ENCODE measurements around the gene FOSL2. TPM values are rescaled to one million over a fixed set of nuclear protein-coding genes. Genes with fewer than 3 reads are reported as not detected.

The FOSL2 gene
- total RNA-seq, 2 donors from 2014 or later, result 176 to 248 TPM

- Mint-ChIP-seq H3K27ac (peak overlapping the region; percentile 91), H3K9me3 (no peaks in the 10 kb centered on the region), H3K36me3 (ENCODE audit: insufficient read depth in 2 of 2) (peaks cover 21 to 34% of the 10 kb centered on the region in 2 donors), H3K4me3 (no peak overlapping the region), H3K27me3 (ENCODE audit: low read depth) (no peaks in the 10 kb centered on the region), H3K4me1 (ENCODE audit: low read depth) (peaks cover 23% of the 10 kb centered on the region)
- no peak for DNase-seq
- peak in 1 of 2 donors; percentile 45 for ATAC-seq (replicated peaks in 1 of 2)
Observed at GRCh38 chr2:28398101-28398834, 5.6 kb downstream of the FOSL2 start.

- Mint-ChIP-seq H3K36me3 (ENCODE audit: insufficient read depth in 2 of 2) (peaks cover 20 to 35% of the 10 kb centered on the region in 2 donors), H3K27ac (peak overlapping the region; percentile 91), H3K9me3 (no peaks in the 10 kb centered on the region)
Observed at GRCh38 chr2:28399289-28399688, 6.6 kb downstream of the FOSL2 start.

GRCh38 chr2:28399956-28400355 is 7.3 kb downstream of the FOSL2 start:
- ATAC-seq (replicated peaks in 1 of 2), result no peak
- Mint-ChIP-seq H3K27me3 (ENCODE audit: low read depth) (no peaks in the 10 kb centered on the region), H3K9me3 (no peaks in the 10 kb centered on the region), H3K27ac (peak overlapping the region; percentile 91), H3K4me3 (peak overlapping the region in 1 of 2 donors; percentile 25), H3K4me1 (ENCODE audit: low read depth) (peaks cover 37% of the 10 kb centered on the region), H3K36me3 (ENCODE audit: insufficient read depth in 2 of 2) (peaks cover 20 to 35% of the 10 kb centered on the region in 2 donors)
- DNase-seq, result no peak

More at GRCh38 chr2:28399289-28399688, 6.6 kb downstream of the FOSL2 start:
- no peak for DNase-seq
- Mint-ChIP-seq H3K27me3 (ENCODE audit: low read depth) (no peaks in the 10 kb centered on the region), H3K4me3 (no peak overlapping the region), H3K4me1 (ENCODE audit: low read depth) (peaks cover 33% of the 10 kb centered on the region)
- ATAC-seq (replicated peaks in 1 of 2), result no peak

DNA sequence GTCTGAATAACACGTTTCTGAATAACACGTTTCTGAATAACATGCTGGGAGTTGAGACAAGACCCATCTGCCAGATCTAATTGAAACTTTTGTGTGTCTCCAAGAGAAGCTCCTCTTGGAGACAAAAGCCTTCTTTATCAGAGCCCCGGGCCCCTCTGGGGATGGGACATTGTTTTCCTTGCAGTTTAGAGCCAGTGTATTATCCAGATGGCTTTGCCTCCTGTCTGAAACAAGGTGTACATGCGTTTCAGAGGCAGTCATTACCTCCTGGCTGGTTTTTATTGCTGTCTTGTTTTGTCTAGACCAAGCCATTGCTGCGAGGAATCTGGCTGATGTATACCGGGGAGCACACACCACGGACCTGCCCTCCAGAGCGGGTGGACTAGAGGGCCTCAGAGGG is 7.8 kb downstream of the FOSL2 start:
- H3K27ac Mint-ChIP-seq, result peak overlapping the region; percentile 91
- peaks cover 20 to 35% of the 10 kb centered on the region in 2 donors for H3K36me3 Mint-ChIP-seq (ENCODE audit: insufficient read depth in 2 of 2)
- peaks cover 41% of the 10 kb centered on the region for H3K4me1 Mint-ChIP-seq (ENCODE audit: low read depth)
- DNase-seq, result no peak
- no peak for ATAC-seq (replicated peaks in 1 of 2)
- no peaks in the 10 kb centered on the region for H3K9me3 Mint-ChIP-seq
- no peaks in the 10 kb centered on the region for H3K27me3 Mint-ChIP-seq (ENCODE audit: low read depth)
- peak overlapping the region in 1 of 2 donors; percentile 25 for H3K4me3 Mint-ChIP-seq

DNA sequence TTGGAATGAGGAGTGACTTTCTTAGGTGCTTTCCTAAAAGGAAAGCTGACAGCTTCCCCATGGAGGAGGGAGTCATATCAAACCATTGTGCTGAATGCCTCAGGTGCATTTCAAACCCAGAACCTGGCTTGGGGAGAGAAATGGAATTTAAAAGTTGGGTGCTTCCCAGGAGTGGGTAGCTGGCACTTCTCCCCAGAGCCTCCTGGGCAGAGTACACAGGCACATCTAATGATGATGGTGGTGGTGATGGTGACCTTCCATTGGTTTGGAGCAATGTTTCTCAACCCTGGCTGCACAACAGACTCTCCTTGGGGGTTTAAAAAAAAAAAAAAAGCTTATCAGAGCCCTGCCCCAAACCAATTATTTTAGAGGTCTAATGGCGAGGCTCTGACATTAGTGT is 8.3 kb downstream of the FOSL2 start:
- Mint-ChIP-seq H3K27me3 (ENCODE audit: low read depth) (no peaks in the 10 kb centered on the region), H3K4me3 (no peak overlapping the region), H3K36me3 (ENCODE audit: insufficient read depth in 2 of 2) (peaks cover 20 to 35% of the 10 kb centered on the region in 2 donors), H3K9me3 (no peaks in the 10 kb centered on the region), H3K27ac (peak overlapping the region; percentile 41), H3K4me1 (ENCODE audit: low read depth) (peaks cover 44% of the 10 kb centered on the region)
- no peak for DNase-seq
- ATAC-seq (replicated peaks in 1 of 2), result no peak

DNA sequence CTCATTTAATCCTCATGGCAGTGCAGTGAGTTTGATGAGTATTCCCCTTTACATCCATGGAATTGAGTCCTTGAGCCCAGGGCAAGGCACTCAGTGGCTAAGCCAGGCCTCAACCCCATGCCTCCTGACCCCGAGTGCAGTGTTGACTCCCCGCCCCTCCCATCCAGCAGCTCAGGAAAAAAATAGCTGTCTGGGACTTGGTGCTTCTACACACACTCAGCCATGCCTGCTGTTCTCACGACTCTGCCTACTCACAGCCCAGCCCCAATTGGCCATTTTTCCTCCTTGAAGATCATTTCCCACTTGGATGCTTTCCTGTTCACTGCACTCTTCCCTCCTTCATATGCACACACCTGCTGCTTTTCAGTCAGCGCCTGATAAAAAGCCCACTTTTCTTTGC is 8.8 kb downstream of the FOSL2 start:
- Mint-ChIP-seq H3K27me3 (ENCODE audit: low read depth) (no peaks in the 10 kb centered on the region), H3K4me1 (ENCODE audit: low read depth) (peaks cover 48% of the 10 kb centered on the region)
- DNase-seq, result no peak

GRCh38 chr2:28401948-28402550 is 9.4 kb downstream of the FOSL2 start:
- Mint-ChIP-seq H3K36me3 (ENCODE audit: insufficient read depth in 2 of 2) (peaks cover 22 to 40% of the 10 kb centered on the region in 2 donors), H3K4me3 (peak overlapping the region; percentile 50 to 58)

More for the DNA sequence above, 8.8 kb downstream of the FOSL2 start:
- peak overlapping the region; percentile 15 for H3K27ac Mint-ChIP-seq
- H3K4me3 Mint-ChIP-seq, result peak overlapping the region; percentile 50 to 58
- peaks cover 22 to 38% of the 10 kb centered on the region in 2 donors for H3K36me3 Mint-ChIP-seq (ENCODE audit: insufficient read depth in 2 of 2)
- ATAC-seq (replicated peaks in 1 of 2), result no peak
- H3K9me3 Mint-ChIP-seq, result no peaks in the 10 kb centered on the region

GRCh38 chr2:28403370-28403956 is 10.8 kb downstream of the FOSL2 start:
- DNase-seq, result no peak
- Mint-ChIP-seq H3K27me3 (ENCODE audit: low read depth) (no peaks in the 10 kb centered on the region), H3K4me1 (ENCODE audit: low read depth) (peaks cover 69% of the 10 kb centered on the region), H3K9me3 (no peaks in the 10 kb centered on the region), H3K4me3 (peak overlapping the region; percentile 24 to 52), H3K27ac (peak overlapping the region; percentile 89), H3K36me3 (ENCODE audit: insufficient read depth in 2 of 2) (peaks cover 25 to 36% of the 10 kb centered on the region in 2 donors)
- no peak for ATAC-seq (replicated peaks in 1 of 2)

More at GRCh38 chr2:28401948-28402550, 9.4 kb downstream of the FOSL2 start:
- ATAC-seq (replicated peaks in 1 of 2) (no peak), DNase-seq (no peak)
- H3K27me3 Mint-ChIP-seq (ENCODE audit: low read depth), result no peaks in the 10 kb centered on the region
- H3K9me3 Mint-ChIP-seq, result no peaks in the 10 kb centered on the region
- peak overlapping the region; percentile 15 for H3K27ac Mint-ChIP-seq
- H3K4me1 Mint-ChIP-seq (ENCODE audit: low read depth), result peaks cover 55% of the 10 kb centered on the region

DNA sequence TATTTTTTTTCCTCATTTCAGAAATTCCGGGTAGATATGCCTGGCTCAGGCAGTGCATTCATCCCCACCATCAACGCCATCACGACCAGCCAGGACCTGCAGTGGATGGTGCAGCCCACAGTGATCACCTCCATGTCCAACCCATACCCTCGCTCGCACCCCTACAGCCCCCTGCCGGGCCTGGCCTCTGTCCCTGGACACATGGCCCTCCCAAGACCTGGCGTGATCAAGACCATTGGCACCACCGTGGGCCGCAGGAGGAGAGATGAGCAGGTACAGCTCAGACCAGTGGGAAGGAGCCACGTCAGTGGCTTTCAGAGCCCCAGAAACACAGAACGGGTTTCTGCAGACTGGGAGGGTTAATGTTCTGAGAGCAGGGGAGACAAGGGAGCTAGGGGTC is 11.4 kb downstream of the FOSL2 start:
- H3K27me3 Mint-ChIP-seq (ENCODE audit: low read depth), result no peaks in the 10 kb centered on the region
- H3K27ac Mint-ChIP-seq, result peak overlapping the region; percentile 66
- H3K9me3 Mint-ChIP-seq, result no peaks in the 10 kb centered on the region
- H3K4me3 Mint-ChIP-seq, result peak overlapping the region in 1 of 2 donors; percentile 52
- DNase-seq (no peak), ATAC-seq (replicated peaks in 1 of 2) (no peak)
- peaks cover 75% of the 10 kb centered on the region for H3K4me1 Mint-ChIP-seq (ENCODE audit: low read depth)
- H3K36me3 Mint-ChIP-seq (ENCODE audit: insufficient read depth in 2 of 2), result peaks cover 24 to 36% of the 10 kb centered on the region in 2 donors

DNA sequence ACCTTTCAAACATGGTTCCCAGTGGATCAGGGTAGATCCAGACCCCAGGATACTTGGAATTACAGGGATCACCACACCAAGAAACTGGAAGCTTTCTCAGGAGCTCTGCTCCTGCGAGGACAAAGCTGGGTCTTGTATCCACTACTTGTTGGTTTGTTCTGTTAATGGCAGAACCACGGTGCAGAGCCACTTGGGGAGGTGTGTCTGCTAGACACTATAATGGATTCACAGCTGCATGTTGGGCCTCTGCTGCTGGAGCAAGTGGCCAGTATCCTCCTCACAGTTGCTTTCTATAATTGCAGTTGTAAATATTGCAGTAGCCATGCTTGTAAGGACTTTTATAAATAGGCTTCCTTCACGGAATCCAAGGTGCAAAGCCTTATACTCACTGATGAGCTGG is 12.9 kb downstream of the FOSL2 start:
- Mint-ChIP-seq H3K4me3 (peak overlapping the region in 1 of 2 donors; percentile 23), H3K27me3 (ENCODE audit: low read depth) (no peaks in the 10 kb centered on the region), H3K36me3 (ENCODE audit: insufficient read depth in 2 of 2) (peaks cover 28 to 40% of the 10 kb centered on the region in 2 donors), H3K9me3 (no peaks in the 10 kb centered on the region), H3K27ac (peak overlapping the region; percentile 85), H3K4me1 (ENCODE audit: low read depth) (peaks cover 90% of the 10 kb centered on the region)
- ATAC-seq (replicated peaks in 1 of 2), result no peak
- no peak for DNase-seq

DNA sequence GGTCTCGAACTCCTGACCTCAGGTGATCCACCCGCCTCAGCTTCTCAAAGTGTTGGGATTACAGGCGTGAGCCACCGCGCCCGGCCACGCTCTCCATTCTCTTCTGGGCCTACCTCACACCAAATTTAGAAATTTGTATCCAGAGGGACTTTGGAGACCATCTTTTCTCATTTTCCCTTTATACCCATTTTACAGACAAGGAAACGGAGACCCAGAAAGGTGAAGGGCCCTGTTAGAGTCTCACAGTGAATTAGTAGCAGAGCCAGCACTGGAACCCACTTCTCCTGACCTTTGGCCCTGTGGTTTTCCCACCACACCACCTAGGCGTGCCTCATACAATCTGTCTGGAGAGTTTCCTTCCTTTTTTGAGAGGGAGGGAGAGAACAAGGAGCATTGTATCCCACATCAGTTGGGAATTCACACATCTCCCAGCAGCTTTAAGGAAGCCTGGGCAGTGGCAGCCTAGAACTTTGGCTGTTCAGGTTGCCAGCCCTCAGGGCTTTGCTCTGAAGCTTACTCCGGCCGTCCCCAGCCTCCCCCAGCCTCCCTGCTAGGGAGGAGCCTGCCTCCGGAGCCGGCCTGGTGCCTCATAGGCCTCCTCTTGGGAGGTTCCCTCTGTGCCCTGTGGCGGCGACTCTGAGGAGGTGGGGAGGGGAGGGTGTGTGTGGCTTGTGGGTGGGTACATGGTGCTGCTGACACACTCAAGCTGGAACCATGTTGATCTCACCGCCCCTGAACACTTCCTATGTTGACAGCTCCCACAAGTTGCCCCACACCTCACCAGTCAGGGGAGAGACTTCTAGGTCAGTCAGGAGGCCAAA is 13.8 kb downstream of the FOSL2 start:
- DNase-seq (peak; percentile 79 to 81), ATAC-seq (replicated peaks in 1 of 2) (peak; percentile 63 to 68)
- Mint-ChIP-seq H3K36me3 (ENCODE audit: insufficient read depth in 2 of 2) (peaks cover 29 to 49% of the 10 kb centered on the region in 2 donors), H3K4me3 (peak overlapping the region; percentile 49 to 71), H3K4me1 (ENCODE audit: low read depth) (peaks cover 90% of the 10 kb centered on the region), H3K27ac (peak overlapping the region; percentile 85), H3K27me3 (ENCODE audit: low read depth) (no peaks in the 10 kb centered on the region), H3K9me3 (no peaks in the 10 kb centered on the region)

DNA sequence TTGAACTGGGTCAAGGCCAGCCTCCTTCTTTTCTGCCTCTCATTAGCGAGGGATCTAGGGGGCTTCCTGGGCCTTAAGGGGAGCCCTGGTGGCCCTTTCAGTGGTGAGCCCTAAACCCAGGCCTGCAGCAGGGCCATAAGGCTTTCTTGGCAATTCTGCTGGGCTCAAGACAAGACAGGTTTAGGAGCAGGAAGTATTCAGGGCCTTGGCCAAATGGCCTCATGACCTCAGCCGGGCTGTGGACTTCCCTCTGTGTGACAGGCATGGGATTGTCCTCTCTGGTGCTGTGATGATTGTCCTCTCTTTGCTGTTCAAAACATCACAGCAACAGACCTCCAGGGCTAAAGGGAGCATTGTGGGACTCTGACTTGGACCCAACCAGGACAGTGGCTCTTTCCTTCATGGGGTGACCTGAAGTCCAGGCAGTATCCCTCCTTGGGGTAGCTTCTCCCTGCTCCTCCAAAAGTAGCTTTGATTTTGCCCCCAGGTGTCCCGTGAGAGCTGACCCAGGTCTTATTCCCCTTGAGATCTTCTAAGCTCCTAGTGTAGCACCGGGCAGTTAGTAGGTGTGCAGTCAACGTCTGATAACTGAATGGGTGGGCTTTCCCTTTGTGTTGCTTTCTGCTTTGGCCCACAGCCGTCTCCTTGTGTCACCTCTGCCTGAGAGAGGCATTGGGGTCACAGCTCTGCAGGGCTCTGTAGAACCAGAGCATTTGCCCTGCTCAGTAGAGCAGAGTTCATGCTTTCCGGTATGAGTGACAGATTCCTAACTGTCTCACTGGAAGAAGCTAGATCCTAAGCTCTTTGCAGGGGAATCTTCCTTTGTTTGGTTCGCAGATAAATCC is 14.7 kb downstream of the FOSL2 start:
- Mint-ChIP-seq H3K27me3 (ENCODE audit: low read depth) (no peaks in the 10 kb centered on the region), H3K9me3 (no peaks in the 10 kb centered on the region), H3K4me1 (ENCODE audit: low read depth) (peaks cover 84% of the 10 kb centered on the region), H3K36me3 (ENCODE audit: insufficient read depth in 2 of 2) (peaks cover 21 to 45% of the 10 kb centered on the region in 2 donors), H3K4me3 (peak overlapping the region; percentile 62 to 71), H3K27ac (peak overlapping the region; percentile 70)
- no peak for ATAC-seq (replicated peaks in 1 of 2)
- DNase-seq, result no peak
